Measurements from ENCODE around the gene GNB1.

GRCh38 chr1:1748686-1749321, 142.1 kb downstream of the GNB1 start:
- TF ChIP-seq POLR2A (IDR thresholded peaks at IDR 0.05; ENCODE audit: low read length): no peak
- TF ChIP-seq GATA1 (IDR thresholded peaks at IDR 0.05; ENCODE audit: low read depth, low read length): no peak

All from erythroblast (primary cell).